GM21825 (cell line): Measurements from ENCODE around the gene WFDC10A.
"Not testable (repeated sequence)": the region's sequence is repeated elsewhere in the genome, so short reads cannot be mapped to it uniquely, and the experiment has no call there.

Experiments
- ATAC-seq: cut with Tn5 transposase; IDR thresholded peaks from one replicate; pipeline ENCODE4 v1.9.1; 2021; ENCODE audit warnings: mild to moderate bottlenecking, moderate library complexity; ENCODE audit not compliant: unreplicated experiment

The WFDC10A gene

GRCh38 chr20:45647441-45648050 is 18.0 kb downstream of the WFDC10A start:
- ATAC-seq = no peak

- no peak for ATAC-seq
Measured at GRCh38 chr20:45649312-45649863, 19.8 kb downstream of the WFDC10A start.

GRCh38 chr20:45651726-45652125 is 22.2 kb downstream of the WFDC10A start:
- not testable (repeated sequence) for ATAC-seq

GRCh38 chr20:45657038-45657437 is 27.5 kb downstream of the WFDC10A start:
- ATAC-seq = not testable (repeated sequence)

- ATAC-seq = no peak
Measured at GRCh38 chr20:45670139-45670538, 40.6 kb downstream of the WFDC10A start, which contains the start of gene WFDC11. WFDC11 (minus strand) TSS chr20:45670239; CDS start chr20:45650600, 19,639 bp downstream.

- ATAC-seq = no peak
Measured at GRCh38 chr20:45672765-45673164, 43.2 kb downstream of the WFDC10A start.

GRCh38 chr20:45679650-45680049 is 50.1 kb downstream of the WFDC10A start:
- no peak for ATAC-seq
